ENCODE results near the gene AK8. TPM values are rescaled to one million over a fixed set of nuclear protein-coding genes. Genes with fewer than 3 reads are reported as not detected.

AK8 gene, protein sequence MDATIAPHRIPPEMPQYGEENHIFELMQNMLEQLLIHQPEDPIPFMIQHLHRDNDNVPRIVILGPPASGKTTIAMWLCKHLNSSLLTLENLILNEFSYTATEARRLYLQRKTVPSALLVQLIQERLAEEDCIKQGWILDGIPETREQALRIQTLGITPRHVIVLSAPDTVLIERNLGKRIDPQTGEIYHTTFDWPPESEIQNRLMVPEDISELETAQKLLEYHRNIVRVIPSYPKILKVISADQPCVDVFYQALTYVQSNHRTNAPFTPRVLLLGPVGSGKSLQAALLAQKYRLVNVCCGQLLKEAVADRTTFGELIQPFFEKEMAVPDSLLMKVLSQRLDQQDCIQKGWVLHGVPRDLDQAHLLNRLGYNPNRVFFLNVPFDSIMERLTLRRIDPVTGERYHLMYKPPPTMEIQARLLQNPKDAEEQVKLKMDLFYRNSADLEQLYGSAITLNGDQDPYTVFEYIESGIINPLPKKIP
- 10 to 100 TPM; 15.0 to 15.1 TPM for total RNA-seq
- 54.8 TPM for polyA plus RNA-seq (ENCODE audit: insufficient read depth, low read depth, low replicate concordance)
- long read RNA-seq, donor 1, partial matches to known transcripts, result 5 of 5 reads
- long read RNA-seq, donor 1, other reads (novel, unspliced or antisense), result 0 of 5 reads
- long read RNA-seq, donor 2, result 0 reads

DNA sequence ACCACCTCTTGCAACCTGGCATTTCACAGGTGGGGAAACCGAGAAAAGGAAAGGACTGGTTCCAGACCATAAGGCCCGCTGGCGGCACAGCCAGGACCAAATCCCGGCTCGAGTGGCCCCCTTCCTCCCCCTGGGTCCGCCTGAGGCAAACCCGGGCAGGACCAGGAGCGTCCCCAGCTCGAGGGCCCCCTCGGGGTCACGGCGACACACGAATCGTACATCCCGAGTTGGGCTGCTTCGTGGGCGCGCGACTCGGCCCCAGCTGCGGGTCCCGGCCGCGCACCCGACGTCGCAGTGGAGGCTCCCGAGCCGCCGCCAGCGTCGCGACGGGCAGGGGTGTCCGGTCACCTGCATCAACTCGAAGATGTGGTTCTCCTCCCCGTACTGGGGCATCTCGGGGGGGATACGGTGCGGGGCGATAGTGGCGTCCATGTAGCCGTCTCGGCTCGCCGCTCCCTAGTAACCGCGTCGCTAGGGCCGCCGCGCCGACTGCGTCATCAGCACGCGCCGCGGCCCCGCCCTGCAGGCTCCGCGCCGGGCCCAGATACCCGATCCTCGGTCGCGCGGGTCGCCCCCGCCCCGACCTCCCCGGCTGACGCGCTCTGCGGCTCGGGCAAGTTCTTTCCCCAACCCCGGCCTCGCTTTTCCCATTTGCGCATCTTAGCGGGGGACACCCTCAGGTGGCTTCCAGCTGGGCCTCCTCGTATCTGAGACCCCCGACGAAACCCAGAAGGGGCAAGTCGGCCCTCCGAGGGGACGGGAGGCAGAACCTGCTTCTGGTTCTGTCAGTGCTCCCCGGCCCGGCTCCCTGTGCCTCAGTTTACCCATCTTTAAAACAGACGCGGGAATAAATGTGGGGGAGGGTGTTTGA is at the start of gene AK8:
Gene AK8 (minus strand): TSS at position 461 of the 871 bp plus-strand sequence. CDS start 29 bp downstream, at position 432.
- Histone ChIP-seq H3K36me3 (ENCODE audit: low read depth, missing control alignments) (no peaks in the 10 kb centered on the region), H3K4me1 (peaks cover 3% of the 10 kb centered on the region), H3K4me3 (peak within 1 kb of the TSS; percentile 91), H3K27ac (peak within 1 kb of the TSS; percentile 49 to 84), H3K27me3 (no peaks in the 10 kb centered on the region), H3K9me3 (no peaks in the 10 kb centered on the region)
- intact Hi-C loops (cut with DNase I; ENCODE audit: low total_unique reads), result no loop called here
- peak; percentile 78 for DNase-seq
- TF ChIP-seq POLR2A (IDR thresholded peaks at IDR 0.05), result no peak
- TF ChIP-seq, protein P1, sequence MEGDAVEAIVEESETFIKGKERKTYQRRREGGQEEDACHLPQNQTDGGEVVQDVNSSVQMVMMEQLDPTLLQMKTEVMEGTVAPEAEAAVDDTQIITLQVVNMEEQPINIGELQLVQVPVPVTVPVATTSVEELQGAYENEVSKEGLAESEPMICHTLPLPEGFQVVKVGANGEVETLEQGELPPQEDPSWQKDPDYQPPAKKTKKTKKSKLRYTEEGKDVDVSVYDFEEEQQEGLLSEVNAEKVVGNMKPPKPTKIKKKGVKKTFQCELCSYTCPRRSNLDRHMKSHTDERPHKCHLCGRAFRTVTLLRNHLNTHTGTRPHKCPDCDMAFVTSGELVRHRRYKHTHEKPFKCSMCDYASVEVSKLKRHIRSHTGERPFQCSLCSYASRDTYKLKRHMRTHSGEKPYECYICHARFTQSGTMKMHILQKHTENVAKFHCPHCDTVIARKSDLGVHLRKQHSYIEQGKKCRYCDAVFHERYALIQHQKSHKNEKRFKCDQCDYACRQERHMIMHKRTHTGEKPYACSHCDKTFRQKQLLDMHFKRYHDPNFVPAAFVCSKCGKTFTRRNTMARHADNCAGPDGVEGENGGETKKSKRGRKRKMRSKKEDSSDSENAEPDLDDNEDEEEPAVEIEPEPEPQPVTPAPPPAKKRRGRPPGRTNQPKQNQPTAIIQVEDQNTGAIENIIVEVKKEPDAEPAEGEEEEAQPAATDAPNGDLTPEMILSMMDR (IDR thresholded peaks at IDR 0.05), result no peak
- WGBS, 2 donors, result 1% methylated on average over 24 to 46 of the region's 89 CpGs

DNA sequence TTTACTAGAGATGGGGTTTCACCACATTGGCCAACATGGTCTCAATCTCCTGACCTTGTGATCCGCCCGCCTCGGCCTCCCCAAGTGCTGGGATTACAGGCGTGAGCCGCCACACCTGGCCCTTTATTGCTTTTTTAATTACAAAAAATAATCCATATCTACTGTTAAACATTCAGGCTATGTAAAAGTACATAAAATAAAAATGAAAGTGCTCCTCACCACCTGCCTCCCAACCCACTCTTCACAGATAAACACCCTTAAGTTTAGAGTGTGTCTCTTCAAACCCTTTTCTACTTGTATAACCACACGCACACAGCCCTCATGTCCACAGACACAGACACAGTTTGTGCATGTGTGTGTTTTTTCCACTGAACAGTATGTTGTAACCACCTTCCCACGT is 49.6 kb upstream of the AK8 start:
- no peaks in the 10 kb centered on the region for H3K9me3 ChIP-seq
- no peaks in the 10 kb centered on the region for H3K36me3 ChIP-seq (ENCODE audit: low read depth, missing control alignments)
- H3K4me3 ChIP-seq, result no peak overlapping the region
- H3K4me1 ChIP-seq, result no peaks in the 10 kb centered on the region
- no peak for DNase-seq
- no peak overlapping the region for H3K27ac ChIP-seq
- H3K27me3 ChIP-seq, result no peaks in the 10 kb centered on the region
- intact Hi-C loops (cut with DNase I; ENCODE audit: low total_unique reads), result no loop called here
- TF ChIP-seq POLR2A (IDR thresholded peaks at IDR 0.05), result no peak
- TF ChIP-seq, protein P1 (IDR thresholded peaks at IDR 0.05), result no peak
- 87 to 90% methylated on average over 7 of the region's 7 CpGs for WGBS, 2 donors

DNA sequence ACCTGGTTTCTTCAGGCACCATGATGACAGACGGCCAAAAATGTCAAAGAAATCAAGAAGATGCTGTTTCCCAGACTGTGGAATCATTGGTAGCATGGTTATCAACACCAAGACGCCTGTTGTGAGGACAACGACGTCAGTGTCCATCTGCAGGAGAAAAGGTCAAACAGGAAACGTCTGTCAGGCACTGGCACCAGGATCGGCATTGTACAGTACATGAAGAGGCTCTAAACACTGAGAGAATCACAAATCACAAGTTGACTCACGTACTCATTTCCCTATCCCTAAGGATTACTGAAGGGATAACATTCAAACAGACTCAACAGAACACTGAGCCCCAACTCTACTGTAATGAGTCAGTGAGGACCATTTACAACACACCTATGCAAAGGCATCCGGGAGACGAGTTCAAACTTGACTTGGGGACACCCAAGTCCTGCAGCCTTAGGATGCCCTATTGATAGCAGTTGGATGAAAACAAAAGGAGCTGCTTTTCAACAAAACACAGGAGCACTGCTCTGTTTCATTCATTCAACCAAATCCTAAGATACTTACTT is 45.3 kb upstream of the AK8 start:
- no peak for DNase-seq
- intact Hi-C loops (cut with DNase I; ENCODE audit: low total_unique reads), result no loop called here
- H3K27me3 ChIP-seq, result no peaks in the 10 kb centered on the region
- 90 to 91% methylated on average over 9 of the region's 9 CpGs for WGBS, 2 donors
- H3K27ac ChIP-seq, result no peak overlapping the region
- H3K4me3 ChIP-seq, result no peak overlapping the region
- H3K4me1 ChIP-seq, result no peaks in the 10 kb centered on the region
- H3K9me3 ChIP-seq, result no peaks in the 10 kb centered on the region
- TF ChIP-seq POLR2A (IDR thresholded peaks at IDR 0.05), result no peak
- TF ChIP-seq, protein P1 (IDR thresholded peaks at IDR 0.05), result no peak
- no peaks in the 10 kb centered on the region for H3K36me3 ChIP-seq (ENCODE audit: low read depth, missing control alignments)

GRCh38 chr9:132919614-132920268 is 41.7 kb upstream of the AK8 start:
- WGBS, 2 donors, result 88% methylated on average over 7 of the region's 7 CpGs
- no peaks in the 10 kb centered on the region for H3K36me3 ChIP-seq (ENCODE audit: low read depth, missing control alignments)

More at GRCh38 chr9:132919614-132920268, 41.7 kb upstream of the AK8 start:
- intact Hi-C loops (cut with DNase I; ENCODE audit: low total_unique reads), result no loop called here
- H3K27ac ChIP-seq, result no peak overlapping the region
- no peaks in the 10 kb centered on the region for H3K27me3 ChIP-seq
- no peak overlapping the region for H3K4me3 ChIP-seq
- TF ChIP-seq, protein P1 (IDR thresholded peaks at IDR 0.05), result no peak
- no peak for TF ChIP-seq POLR2A (IDR thresholded peaks at IDR 0.05)
- no peak for DNase-seq
- H3K4me1 ChIP-seq, result no peaks in the 10 kb centered on the region
- H3K9me3 ChIP-seq, result no peaks in the 10 kb centered on the region
